Ovary (tissue), 3 donors: Measurements from ENCODE around the gene ADRB1.

ENCODE experiments used
- CTCF ChIP-seq, 3 donors: fragments of 450-650 bp in 2 of 3; fragments of 200-600 bp in 1 of 3; IDR thresholded peaks; one replicate each; pipeline versions ENCODE4 v1.5.1 to v1.8.0; 2016 to 2022; ENCODE audit warnings: antibody characterized with exemption in 3 of 3, mild to moderate bottlenecking in 1 of 3
- EP300 ChIP-seq: sonication (generic); formaldehyde crosslinking; IDR thresholded peaks from one replicate; pipeline ENCODE4 v1.6.1; 2017; ENCODE audit warnings: antibody characterized with exemption
- POLR2A ChIP-seq: fragments of 450-650 bp; IDR thresholded peaks from one replicate; pipeline ENCODE4 v1.6.1; 2017; ENCODE audit warnings: antibody characterized with exemption, mild to moderate bottlenecking, moderate library complexity
- donor health status: DM: no; HTN: no; CAD: no.

GRCh38 chr10:114048472-114048871, 4.8 kb downstream of the ADRB1 start:
- TF ChIP-seq CTCF (IDR thresholded peaks at IDR 0.05) (no peak), POLR2A (no peak), EP300 (no peak)
